ENCODE data around the gene ST14.
"Not testable (repeated sequence)": the region's sequence is repeated elsewhere in the genome, so short reads cannot be mapped to it uniquely, and the experiment has no call there.

Gene ST14

GRCh38 chr11:130243816-130244215 is 84.2 kb downstream of the ST14 start:
- no peak for DNase-seq

- DNase-seq = no peak
These were observed 85.3 kb downstream of the ST14 start for GRCh38 chr11:130244848-130245247.

- DNase-seq = not testable (repeated sequence)
These were observed 85.8 kb downstream of the ST14 start for GRCh38 chr11:130245375-130245774.

GRCh38 chr11:130246270-130246669 is 86.7 kb downstream of the ST14 start:
- no peak for DNase-seq

- no peak for DNase-seq
These were observed 87.2 kb downstream of the ST14 start for GRCh38 chr11:130246738-130247137.

GRCh38 chr11:130247319-130247718 is 87.7 kb downstream of the ST14 start:
- no peak for DNase-seq

GRCh38 chr11:130249371-130249770 is 89.8 kb downstream of the ST14 start:
- DNase-seq = no peak

- DNase-seq = not testable (repeated sequence)
These were observed 90.3 kb downstream of the ST14 start for GRCh38 chr11:130249929-130250328.

- DNase-seq = not testable (repeated sequence)
These were observed 92.2 kb downstream of the ST14 start for GRCh38 chr11:130251763-130252162.
